22Rv1 (cell line): Measurements from ENCODE around the gene SFXN5.

Source experiments
- CTCF ChIP-seq: fragments of 450-650 bp; IDR thresholded peaks from 2 replicates; pipeline ENCODE4 v1.5.1; 2017; ENCODE audit warnings: mild to moderate bottlenecking
- ZFX ChIP-seq: fragments of 450-650 bp; IDR thresholded peaks from 2 replicates; pipeline ENCODE4 v1.6.1; 2017; ENCODE audit warnings: antibody characterized with exemption, borderline replicate concordance

- TF ChIP-seq CTCF (no peak), ZFX (no peak)
Observed at GRCh38 chr2:73000808-73001570, 70.5 kb downstream of the SFXN5 start.
